Heart left ventricle (tissue), 13 donors: ENCODE data around the gene TGFB1I1.

Experiments
- POLR2A ChIP-seq, 2 donors: fragments of 450-650 bp; IDR thresholded peaks; one replicate each; pipeline ENCODE4 v1.6.1; 2017; ENCODE audit warnings: antibody characterized with exemption in 2 of 2, mild to moderate bottlenecking in 2 of 2, moderate library complexity in 2 of 2
- TF ChIP-seq, protein P1 (sequence below), 12 donors: fragments of 200-600 bp; sonication (generic) in 4 of 12; IDR thresholded peaks; one replicate each; pipeline versions ENCODE4 v1.5.0 to v1.8.0; 2018 to 2022; ENCODE audit warnings: antibody characterized with exemption in 12 of 12, mild to moderate bottlenecking in 5 of 12
- donor health status: ischemic (EF 13 %, LVEDD 7.1; RV severe dilation, severe dysfunction).
- donor health status: DM: no; HTN: yes; CAD: no.
- donor health status: DM: no; HTN: no; CAD: no.
- donor health status: ischemic (EF 25% LVEDD 6.9; RV normal size, moderate dysfunction).
- donor health status: ischemic (EF 25% LVEDD 5.7; RV mildly dilated, moderate dysfunction).
- donor health status: ischemic (EF 35%, LVEDD 5.7; RV mildly dilated, moderate dysfunction).
- donor health status: nonischemic (EF 11% LVEDD 7.7; RV severe dilation, severe dysfunction).
- donor health status: DM: yes; HTN: yes; CAD: no.
- donor health status: PGD.
- donor health status: ischemic (EF 29% LVEDD 5.4; RV normal size, mild dysfunction).
- donor health status: nonischemic (EF 23%, LVEDD 6.1; RV moderate dilation, normal function).

GRCh38 chr16:31483081-31483480 lies 11.1 kb downstream of the TGFB1I1 start, which contains the start of gene SLC5A2:
- TF ChIP-seq, protein P1, sequence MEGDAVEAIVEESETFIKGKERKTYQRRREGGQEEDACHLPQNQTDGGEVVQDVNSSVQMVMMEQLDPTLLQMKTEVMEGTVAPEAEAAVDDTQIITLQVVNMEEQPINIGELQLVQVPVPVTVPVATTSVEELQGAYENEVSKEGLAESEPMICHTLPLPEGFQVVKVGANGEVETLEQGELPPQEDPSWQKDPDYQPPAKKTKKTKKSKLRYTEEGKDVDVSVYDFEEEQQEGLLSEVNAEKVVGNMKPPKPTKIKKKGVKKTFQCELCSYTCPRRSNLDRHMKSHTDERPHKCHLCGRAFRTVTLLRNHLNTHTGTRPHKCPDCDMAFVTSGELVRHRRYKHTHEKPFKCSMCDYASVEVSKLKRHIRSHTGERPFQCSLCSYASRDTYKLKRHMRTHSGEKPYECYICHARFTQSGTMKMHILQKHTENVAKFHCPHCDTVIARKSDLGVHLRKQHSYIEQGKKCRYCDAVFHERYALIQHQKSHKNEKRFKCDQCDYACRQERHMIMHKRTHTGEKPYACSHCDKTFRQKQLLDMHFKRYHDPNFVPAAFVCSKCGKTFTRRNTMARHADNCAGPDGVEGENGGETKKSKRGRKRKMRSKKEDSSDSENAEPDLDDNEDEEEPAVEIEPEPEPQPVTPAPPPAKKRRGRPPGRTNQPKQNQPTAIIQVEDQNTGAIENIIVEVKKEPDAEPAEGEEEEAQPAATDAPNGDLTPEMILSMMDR (IDR thresholded peaks at IDR 0.05) = no peak
- TF ChIP-seq POLR2A (IDR thresholded peaks at IDR 0.05) = no peak
